HG02981 (cell line): Measurements from ENCODE around the gene IL18.
"Not testable (repeated sequence)": the region's sequence is repeated elsewhere in the genome, so short reads cannot be mapped to it uniquely, and the experiment has no call there.

Source experiments
- ATAC-seq: cut with Tn5 transposase; IDR thresholded peaks from one replicate; pipeline ENCODE4 v1.9.1; 2021; ENCODE audit warnings: mild to moderate bottlenecking, moderate library complexity; ENCODE audit not compliant: unreplicated experiment

IL18 gene

DNA sequence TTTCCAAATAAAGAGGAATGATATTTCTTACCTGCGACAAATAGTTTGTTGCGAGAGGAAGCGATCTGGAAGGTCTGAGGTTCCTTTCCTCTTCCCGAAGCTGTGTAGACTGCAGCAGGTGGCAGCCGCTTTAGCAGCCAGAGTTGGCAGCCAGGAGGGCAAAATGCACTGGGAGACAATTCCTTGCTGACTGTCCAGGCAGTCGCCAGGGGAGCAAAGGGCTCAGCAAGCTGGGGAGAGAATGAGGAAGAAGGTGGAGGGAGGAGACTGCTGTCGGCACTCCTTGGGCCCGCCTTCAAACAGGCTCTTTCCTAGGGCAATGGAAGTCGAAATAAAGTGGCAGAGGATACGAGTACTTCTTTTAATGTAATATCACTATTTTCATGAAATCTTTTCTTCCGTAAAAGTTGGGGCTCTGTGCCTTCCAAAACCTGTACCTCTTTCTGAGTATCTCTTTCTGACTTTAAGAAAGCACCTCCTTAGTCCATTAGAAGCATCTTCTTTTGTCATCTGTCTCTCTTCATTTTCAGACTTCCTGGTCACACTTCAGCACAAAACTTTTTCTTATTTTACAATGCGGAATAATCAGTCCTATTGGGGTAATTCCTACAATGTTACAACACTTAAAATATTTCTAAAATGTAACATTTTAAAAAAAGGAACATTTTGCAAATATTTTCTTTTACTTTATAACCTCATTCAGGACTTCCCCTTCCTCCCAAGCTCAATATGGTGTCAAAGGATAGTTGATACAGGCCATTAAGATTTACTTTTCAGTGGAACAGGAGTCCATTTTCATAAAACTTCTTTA lies at the start of gene IL18:
IL18 (minus strand) TSS at position 220 of the 811 bp plus-strand sequence. CDS start 9,041 bp downstream, outside the sequence.
- ATAC-seq = no peak

DNA sequence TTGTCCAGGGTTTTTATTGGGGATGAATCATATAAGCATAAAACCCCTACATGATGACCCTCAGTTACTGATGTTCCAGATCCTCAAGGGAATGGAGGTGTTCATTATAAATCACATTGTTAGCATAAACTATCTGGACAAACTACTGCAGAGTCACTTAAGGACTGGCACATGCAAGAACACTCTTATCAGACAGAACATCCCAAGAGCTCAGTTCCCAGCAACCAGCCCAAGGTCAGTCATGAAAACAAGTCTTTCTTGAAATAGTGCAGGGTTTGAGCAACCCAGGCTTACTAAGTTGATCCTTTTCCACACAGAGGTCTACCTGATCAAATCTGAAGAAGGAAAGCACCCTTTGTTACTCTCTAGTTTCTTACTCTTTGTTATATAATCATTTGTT lies 48.8 kb upstream of the IL18 start:
- no peak for ATAC-seq

DNA sequence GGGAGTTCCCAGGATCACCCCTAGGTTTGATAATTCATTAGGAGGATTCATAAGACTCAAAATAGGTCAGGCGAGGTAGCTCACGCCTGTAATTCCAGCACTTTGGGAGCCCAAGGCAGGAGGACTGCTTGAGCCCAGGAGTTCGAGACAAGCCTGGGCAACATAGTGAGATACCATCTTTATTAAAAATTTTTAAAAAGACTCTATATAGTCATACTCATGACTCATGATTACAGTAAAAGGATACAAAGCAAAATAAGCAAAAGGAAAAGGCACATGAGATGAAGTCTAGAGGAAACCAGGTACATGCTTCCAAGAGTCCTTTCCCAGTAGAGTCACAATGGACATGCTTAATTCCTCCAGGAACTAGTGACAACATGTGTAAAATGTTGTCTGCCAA lies 48.4 kb upstream of the IL18 start:
- ATAC-seq = no peak

DNA sequence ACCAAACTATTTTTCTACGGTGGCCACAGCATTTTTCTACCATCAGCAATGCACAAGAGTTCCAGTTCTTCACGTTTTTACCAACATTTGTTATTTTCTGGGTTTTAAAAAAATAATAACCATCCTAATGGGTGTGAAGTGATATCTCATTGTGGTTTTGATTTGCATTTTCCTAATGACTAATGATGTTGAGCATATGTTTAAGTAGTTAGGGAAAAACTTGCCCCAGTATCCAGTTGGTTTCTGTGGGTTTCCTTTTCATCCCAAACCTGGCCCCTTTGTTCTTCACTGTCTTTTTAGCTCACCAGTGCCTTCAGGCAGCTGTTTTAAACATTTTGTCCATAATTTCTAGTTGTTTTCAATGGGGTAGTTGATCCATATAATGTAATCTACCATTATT lies 47.6 kb upstream of the IL18 start:
- no peak for ATAC-seq

DNA sequence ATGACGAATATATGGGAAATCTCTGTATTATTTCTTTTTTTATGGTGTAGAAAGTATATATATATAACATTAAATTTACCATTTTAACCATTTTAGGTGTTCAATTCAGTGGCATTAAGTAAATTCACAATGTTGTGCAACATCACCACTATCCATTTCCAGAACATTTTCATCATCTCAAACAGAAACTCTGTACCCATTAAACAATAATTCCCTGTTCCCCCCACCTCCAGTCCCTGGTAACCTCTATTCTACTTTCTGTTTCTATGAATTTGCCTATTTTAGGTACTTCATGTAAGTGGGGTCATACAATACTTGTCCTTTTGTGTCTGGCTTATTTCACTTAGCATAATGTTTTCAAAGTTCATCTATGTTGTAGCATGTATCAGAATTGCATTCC lies 47.0 kb upstream of the IL18 start:
- no peak for ATAC-seq

DNA sequence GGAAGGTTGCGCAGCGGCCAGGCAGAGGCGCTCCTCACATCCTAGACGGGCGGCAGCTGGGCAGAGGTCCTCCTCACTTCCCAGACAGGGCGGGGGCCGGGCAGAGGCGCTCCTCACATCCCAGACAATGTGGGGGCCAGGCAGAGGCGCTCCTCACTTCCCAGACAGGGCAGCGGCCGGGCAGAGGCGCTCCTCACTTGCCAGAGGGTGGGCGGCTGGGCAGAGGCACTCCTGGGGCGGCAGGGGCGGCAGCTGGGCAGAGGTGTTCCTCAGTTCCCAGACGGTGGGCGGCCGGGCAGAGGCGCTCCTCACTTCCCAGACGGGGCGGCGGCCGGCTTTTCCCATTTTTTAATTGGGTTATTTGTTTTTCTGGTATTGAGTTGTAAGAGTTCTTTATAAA lies 42.2 kb upstream of the IL18 start:
- ATAC-seq = no peak

DNA sequence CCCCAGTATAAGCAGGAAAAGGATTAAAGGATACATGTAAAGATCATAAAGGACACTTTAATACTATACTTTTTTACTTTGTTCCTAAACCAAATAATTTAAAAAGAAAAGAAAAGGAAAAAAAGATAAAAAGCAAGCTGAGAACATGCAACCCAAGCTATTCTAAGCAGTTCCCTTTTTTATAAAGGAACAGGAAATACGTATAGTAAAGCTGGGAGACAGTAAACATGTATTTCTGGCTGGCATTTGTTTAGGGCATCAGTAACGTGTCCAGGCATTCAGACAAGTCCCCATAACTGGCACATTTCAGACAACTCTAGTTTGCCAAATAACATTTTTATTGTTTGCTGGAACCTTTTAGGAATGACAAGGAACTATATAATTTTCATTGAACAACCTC lies 36.4 kb upstream of the IL18 start:
- no peak for ATAC-seq

DNA sequence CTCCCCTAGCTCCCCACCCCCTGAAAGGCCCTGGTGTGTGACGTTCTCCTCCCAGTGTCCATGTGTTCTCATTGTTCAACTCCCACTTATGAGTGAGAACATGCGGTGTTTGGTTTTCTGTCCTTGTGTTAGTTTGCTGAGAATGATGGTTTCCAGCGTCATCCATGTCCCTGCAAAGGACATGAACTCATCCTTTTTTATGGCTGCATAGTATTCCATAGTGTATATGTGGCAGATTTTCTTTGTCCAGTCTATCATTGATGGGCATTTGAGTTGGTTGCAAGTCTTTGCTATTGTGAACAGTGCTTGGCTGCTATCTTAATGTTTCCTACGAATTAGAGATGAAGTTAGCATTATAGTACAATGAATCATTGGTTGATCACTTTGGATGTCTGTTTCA lies 35.2 kb upstream of the IL18 start:
- ATAC-seq = not testable (repeated sequence)

DNA sequence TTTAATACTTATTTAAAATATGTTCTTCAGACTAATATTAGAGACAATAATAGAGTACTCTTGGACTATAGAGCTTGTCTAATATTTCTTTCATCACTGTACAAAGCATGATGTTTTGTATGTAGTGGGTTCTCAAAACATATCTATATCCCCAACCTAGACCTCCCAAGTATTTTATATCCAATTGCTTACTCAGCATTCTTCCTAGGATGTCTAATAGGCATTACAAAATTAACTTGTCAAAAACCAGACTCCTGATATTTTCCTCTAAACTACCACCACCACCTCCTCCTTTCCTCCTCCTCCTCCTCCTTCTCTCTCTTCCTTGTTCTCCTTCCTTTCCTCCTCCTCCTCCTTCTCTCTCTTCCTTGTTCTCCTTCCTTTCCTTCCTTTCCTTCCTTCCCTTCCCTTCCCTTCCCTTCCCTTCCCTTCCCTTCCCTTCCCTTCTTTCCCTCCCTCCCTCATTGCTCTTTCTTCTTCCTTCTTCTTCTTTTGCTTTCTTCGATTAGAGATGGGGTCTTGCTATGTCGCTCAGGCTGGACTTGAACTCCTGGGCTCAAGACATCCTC lies 32.7 kb upstream of the IL18 start:
- ATAC-seq = no peak

DNA sequence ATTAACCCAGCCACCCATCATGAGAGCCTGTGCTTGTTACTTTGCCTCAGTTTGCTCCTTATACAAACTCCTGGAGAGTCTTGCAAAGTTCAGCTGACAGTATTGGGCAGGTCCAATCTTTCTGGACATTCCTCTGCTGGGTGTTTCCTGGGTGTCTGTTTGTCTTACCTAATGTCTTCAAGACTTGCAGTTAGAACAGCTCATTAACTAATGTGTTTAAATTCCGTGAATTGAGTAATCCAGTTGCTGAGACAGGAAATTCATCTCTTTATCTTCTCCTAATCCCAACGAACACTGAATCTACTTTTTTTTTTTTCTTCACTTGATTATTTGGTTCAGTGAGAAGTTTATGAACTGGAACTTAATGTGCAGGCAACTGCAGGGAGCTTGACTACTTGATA lies 32.1 kb upstream of the IL18 start:
- ATAC-seq = no peak

DNA sequence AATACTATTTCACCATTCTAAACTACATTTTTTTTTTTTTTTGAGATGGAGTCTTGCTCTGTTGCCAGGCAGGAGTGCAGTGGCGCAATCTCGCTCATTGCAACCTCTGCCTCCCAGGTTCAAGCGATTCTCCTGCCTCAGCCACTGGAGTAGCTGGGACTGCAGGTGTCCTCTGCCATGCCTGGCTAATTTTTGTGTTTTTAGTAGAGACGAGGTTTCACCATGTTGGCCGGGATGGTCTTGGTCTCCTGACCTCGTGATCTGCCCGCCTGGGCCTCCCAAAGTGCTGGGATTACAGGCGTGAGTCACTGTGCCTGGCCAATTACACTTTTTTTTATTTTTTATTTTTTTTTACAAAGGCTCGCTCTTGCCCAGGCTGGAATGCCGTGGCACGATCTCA lies 31.2 kb upstream of the IL18 start:
- not testable (repeated sequence) for ATAC-seq

DNA sequence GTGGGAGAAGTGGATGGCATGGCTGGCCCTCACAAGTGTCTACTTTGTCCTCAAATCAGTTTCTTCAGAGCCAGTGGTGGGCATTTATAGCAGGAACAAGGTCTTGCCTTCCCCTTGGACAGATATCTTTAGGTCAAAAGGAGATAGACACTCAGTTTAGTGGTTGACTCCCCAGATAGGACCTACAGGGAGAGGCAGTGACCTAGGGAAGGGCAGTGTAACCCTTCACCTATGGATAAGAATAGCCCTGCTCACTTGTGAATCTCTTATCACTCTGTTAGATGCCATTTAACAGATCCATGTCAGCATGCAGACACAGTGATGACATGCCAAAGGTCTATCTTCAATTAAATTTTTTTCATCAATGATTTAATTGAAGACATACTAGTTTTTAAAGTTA lies 22.4 kb upstream of the IL18 start:
- ATAC-seq = no peak

DNA sequence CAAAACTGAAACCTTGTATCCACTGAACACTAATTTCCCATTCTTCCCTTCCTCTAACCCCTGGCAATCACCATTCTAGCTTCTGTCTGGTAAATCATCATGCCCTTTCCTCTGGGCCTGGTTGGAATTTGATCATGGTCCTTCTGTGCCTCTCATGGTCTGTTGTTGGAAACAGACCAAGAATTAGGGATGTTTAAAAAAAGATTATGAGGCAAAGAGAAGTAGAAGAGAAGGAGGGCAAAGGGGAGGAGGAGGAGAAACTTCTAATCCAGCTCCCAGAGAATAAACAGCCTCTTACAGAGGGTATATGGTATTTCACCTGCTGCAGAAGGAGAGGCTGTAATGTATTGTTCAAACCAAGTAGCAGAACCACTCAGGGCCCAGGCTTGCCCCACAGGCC lies 22.0 kb upstream of the IL18 start:
- no peak for ATAC-seq

DNA sequence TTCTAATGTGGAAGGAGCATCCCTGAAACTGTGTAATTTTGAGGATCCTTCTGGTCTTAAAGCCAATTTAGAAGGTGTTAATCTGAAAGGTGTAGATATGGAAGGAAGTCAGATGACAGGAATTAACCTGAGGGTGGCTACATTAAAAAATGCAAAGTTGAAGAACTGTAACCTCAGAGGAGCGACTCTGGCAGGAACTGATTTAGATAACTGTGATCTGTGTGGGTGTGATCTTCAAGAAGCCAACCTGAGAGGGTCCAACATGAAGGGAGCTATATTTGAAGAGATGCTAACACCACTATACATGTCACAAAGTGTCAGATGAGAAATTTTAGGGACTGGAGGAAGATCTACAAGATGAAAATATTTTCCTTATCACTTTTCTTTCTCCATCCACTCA lies 19.0 kb upstream of the IL18 start:
- ATAC-seq = no peak

DNA sequence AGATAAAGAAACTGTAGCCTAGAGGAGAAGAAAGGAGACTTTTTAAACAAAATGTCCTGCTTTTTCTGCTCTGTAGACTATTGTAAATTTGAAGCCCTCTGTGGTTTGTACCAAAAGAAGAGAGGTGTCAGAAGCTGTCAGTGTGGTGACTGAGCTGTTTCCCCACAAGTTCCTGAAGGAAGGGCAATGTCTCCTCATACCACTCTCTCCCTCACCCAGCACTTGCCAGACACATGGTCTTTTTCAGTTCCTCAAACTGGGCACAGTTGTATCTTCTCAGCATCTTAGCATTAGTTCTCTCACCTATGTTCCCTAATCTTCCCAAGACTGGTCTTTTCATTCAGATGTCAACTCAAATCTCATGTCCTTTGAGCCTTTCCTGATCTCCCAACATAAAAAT lies 15.7 kb upstream of the IL18 start:
- ATAC-seq = peak; percentile 56

DNA sequence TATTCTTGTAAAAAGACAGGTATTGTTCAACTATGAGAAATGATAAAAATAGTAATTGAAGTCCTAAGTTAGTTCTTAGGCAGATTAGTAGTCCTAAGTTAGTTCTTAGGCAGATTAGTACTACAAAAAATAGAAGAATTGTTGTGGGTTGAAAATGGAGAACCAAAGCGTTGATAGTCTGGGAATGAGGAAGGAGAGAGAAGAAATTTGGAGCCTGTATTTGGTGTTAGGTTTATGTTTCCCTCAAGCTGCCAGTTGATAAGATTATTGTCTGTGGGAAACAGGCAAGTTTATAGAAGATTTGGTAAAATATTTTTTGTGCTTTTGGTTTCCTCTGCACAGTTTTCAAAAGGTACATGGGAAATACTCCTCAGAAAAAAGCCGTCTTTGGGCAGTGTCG lies 15.0 kb upstream of the IL18 start:
- ATAC-seq = no peak

DNA sequence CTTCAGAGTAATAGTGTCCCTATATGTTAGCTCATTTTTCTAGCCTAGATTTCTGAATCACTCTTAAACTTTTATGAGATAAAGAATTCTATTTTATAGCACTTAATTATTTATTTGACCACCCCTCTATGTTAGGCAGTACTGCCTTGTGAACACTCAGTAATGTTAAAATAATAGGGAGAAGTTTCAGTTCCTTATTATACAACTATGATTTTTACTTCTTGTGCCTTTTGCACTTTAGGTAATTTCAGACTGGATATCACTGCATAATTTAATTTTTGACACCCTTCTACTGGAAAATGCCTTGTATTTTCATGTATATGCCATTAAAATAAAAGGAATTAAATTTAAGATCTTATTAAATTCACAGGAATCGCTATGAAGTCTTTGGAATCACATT lies 14.5 kb upstream of the IL18 start:
- no peak for ATAC-seq

DNA sequence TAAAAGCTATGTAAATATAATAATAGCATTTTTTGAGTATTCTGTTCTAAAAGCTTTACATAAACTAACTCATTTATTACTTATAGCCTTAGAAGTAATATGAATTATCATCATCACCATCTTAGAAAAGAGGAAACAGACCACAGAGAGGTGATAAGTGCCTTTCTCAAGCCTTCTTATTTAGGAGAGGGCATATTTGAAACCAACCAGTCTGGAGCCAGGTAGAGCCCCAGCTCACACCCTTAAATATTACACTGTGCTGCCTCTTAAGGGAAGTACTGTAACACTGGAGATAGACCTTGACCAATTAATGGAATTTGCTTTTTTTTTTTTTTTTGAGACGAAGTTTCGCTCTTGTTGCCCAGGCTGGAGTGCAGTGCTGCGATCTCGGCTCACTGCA lies 13.7 kb upstream of the IL18 start:
- no peak for ATAC-seq

DNA sequence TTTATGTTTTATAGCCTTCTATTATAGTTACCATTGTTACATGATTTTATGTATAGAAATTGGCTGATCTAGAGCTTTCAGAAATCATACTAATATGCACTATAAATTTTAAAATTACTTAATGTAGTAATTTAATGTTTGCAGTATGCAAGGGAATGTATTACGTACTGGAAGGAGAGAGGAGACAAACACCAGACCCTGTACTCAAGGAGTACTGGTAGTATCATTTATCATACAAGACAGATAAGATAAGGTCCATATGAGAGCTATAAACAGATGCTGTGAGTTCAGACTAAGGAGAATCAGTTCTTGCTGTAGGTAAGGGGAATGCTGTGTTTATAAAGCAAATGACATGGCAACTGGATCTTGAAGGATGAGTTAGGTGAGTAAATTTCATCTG lies 12.2 kb upstream of the IL18 start:
- no peak for ATAC-seq

DNA sequence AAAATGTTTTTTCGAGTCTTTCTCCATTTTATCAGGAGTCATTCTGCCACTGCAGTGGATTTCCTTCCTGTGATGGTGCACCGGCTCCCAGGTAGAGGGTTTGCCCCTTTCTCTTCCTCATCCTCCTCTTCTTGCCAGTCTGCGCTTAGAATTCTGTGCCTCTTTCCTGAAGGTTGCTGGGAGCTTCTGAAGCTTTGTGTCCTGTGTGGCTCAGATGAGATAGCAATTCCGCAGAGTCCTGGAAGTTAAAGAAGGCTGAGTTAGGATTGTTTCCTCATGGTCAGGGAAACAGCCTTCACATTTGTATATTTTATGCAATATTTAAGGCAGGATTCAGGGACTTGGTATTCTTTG lies 11.7 kb upstream of the IL18 start:
- no peak for ATAC-seq

DNA sequence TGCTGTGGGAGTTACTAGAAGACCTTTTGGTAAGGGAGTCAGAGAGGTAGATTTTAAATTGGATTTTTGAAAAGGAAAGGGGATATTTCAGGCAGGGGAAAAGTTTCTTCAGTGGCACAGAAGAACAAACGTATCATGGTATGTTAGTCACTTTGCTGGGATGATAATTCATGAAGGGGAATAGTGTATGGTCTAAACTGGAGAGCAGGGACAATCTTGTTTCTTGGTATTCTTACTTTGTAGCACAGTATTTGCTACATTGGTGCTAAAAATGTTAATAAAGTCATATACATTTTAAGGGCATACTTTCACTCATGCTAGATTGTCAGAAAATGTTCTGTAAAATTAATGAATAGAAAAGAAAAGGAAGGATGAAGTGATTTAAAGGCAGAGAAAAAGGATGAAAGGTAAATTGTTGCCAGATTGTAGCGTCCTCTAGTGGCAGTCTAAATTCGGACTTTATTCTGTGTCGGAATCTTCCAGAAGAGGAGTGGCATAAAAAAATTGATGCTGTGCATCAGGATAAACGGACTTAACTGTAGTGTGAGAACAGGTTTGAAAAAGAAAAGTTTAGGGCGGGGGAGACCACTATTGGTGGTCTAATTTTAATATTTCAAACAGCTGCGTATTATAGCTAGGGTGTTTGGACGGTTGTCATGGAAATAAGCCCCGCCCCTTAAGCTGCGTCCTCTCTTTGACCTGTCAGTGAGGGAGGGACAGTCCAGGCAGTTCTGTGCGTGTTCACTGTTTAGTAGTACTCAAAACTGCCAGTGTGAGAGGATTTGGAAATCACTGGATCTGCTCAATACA lies 11.1 kb upstream of the IL18 start, which contains the start of gene BCO2:
BCO2 (plus strand) TSS at position 724 of the 810 bp plus-strand sequence. CDS start 90 bp downstream, outside the sequence.
- ATAC-seq = peak; percentile 58

DNA sequence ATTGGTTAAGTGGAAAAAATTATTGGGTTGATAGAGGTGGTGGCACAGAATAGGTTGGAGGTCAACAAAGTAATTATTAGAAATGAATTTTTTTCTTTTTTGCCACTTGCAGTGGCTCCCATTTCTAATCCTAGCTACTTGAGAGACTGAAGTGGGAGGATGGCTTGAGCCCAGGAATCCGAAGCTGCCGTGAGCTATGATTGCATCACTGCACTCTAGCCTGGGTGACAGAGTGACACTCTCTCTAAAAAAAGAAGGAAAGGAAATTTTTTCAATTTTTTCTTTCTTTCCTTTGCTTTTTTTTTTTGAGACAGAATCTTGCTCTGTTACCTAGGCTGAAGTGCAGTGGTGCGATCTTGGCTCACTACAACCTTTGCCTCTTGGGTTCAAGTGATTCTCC lies 9.3 kb upstream of the IL18 start:
- ATAC-seq = no peak
